T-helper 1 cell treated with Interleukin-12 subunit alpha and Interleukin-12 subunit beta and Interleukin-4 antibody, amounts not matched to agents 30 μg/mL and 1 μg/mL, for 36 hours (primary cell): ENCODE results near the gene TMTC1.
A peak's percentile ranks its signal among the peaks of the same experiment; 100 is the strongest.
"Not testable (repeated sequence)": the region's sequence is repeated elsewhere in the genome, so short reads cannot be mapped to it uniquely, and the experiment has no call there.

Source experiments
- H3K27ac Mint-ChIP-seq: one replicate; pipeline ENCODE4 v1.8.0; 2021; ENCODE audit warnings: mild to moderate bottlenecking, mixed read lengths
- H3K27me3 Mint-ChIP-seq: one replicate; pipeline ENCODE4 v1.8.0; 2021; ENCODE audit warnings: low read depth, mixed read lengths
- H3K36me3 Mint-ChIP-seq: one replicate; pipeline ENCODE4 v1.8.0; 2021; ENCODE audit warnings: low read depth, mixed read lengths
- H3K4me1 Mint-ChIP-seq: one replicate; pipeline ENCODE4 v1.8.0; 2021; ENCODE audit warnings: low read depth, mixed read lengths
- H3K4me3 Mint-ChIP-seq: one replicate; pipeline ENCODE4 v1.8.0; 2021; ENCODE audit warnings: mild to moderate bottlenecking, moderate library complexity, mixed read lengths
- H3K9me3 Mint-ChIP-seq: one replicate; pipeline ENCODE4 v1.8.0; 2021; ENCODE audit warnings: mixed read lengths

Gene TMTC1

DNA sequence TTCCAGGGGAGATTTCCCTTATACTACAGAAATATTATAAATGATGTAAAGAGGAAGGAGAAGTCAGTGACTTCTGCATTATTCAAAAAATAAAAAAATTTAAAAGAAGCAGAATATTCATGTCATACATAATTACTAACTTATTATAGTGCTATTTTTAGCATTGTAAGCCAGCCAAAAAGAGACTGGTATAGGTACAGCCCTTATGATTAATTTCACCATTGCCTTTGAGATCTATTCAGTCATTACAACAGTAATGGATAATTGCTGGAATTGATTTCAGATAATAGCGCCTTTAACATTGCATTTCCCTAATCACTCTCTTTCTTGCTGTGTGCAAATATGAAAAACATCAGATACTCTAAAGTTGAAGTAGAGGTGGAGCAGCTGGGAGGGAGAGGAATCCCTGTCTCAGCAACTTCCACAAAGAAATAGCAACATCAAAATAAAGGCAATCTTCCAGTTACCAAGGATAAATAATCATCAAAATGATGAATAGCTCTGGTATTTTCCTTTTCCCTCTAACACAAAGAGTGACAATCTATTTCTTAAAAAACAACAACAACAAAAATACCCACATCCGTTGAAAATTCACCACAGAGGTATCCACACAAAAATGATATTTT lies 214.5 kb downstream of the TMTC1 start:
- Mint-ChIP-seq H3K4me3 (no peak overlapping the region), H3K27me3 (no peaks in the 10 kb centered on the region), H3K9me3 (no peaks in the 10 kb centered on the region), H3K4me1 (peaks cover 2% of the 10 kb centered on the region), H3K36me3 (no peaks in the 10 kb centered on the region), H3K27ac (no peak overlapping the region)

- Mint-ChIP-seq H3K27me3 (no peaks in the 10 kb centered on the region), H3K4me1 (peaks cover 7% of the 10 kb centered on the region), H3K36me3 (no peaks in the 10 kb centered on the region), H3K9me3 (no peaks in the 10 kb centered on the region), H3K4me3 (no peak overlapping the region), H3K27ac (no peak overlapping the region)
Observed at GRCh38 chr12:29566441-29566840, 217.3 kb downstream of the TMTC1 start.

DNA sequence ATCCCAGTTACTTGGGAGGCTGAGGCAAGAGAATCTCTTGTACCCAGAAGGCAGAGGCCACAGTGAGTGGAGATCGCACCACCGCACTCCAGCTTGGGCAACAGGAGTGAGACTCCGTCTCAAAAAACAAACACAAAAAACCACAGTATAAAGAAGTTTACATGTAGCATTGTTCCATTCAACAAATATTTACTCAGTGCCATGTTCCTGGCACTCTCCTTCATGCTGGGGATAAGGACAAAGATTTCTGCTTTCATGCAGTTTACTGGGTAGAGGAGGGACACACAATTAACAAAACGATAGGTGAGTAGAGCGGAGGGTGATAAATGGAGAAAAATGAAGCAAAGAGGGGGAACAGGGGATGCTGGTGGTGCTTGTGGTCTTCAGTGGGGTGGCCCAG lies 218.0 kb downstream of the TMTC1 start:
- Mint-ChIP-seq H3K4me1 (peaks cover 7% of the 10 kb centered on the region), H3K27me3 (no peaks in the 10 kb centered on the region), H3K4me3 (no peak overlapping the region), H3K36me3 (no peaks in the 10 kb centered on the region), H3K9me3 (no peaks in the 10 kb centered on the region), H3K27ac (no peak overlapping the region)

DNA sequence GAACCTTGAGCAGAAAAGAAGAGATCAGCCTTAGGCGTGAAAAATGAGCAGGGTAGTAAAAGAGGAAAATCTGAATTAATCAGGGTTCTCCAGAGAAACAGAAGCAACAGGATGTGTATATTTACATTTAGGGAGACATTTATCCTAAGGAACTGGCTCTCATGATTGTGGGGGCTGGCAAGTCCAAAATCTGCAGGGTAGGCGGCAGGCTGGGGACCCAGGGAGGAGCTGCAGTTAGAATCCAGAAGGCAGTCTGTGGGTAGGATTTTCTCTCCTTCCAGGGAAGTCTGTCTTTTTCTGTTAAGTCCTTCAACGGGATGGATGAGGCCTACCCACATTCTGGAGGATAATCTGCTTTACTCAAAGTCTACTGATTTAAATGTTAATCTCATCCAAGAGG lies 218.8 kb downstream of the TMTC1 start:
- Mint-ChIP-seq H3K27ac (no peak overlapping the region), H3K36me3 (no peaks in the 10 kb centered on the region), H3K4me3 (no peak overlapping the region), H3K4me1 (peaks cover 7% of the 10 kb centered on the region), H3K27me3 (no peaks in the 10 kb centered on the region), H3K9me3 (no peaks in the 10 kb centered on the region)

DNA sequence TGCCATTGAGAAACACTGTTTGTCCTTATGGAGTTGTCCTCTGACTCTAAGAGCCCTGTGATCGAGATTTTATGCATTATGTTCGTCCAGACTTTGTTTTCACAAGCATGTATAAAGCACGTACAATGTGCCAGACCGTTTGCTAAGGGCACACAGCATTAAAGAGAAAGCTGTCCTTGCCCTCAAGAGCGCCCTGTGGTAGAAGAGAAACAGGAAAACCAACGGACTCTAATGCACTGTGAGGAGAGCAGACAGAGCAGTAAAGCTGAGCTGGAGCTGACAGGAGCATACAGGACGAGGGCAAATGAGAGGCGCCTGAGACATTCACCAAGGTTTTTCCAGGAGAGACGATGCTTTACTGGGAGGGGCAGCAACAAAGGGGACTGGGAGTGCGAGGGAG lies 220.1 kb downstream of the TMTC1 start:
- Mint-ChIP-seq H3K4me1 (peaks cover 7% of the 10 kb centered on the region), H3K27ac (no peak overlapping the region), H3K9me3 (no peaks in the 10 kb centered on the region), H3K4me3 (peak overlapping the region; percentile 64), H3K36me3 (no peaks in the 10 kb centered on the region), H3K27me3 (no peaks in the 10 kb centered on the region)

- H3K9me3 Mint-ChIP-seq, result no peaks in the 10 kb centered on the region
- no peaks in the 10 kb centered on the region for H3K27me3 Mint-ChIP-seq
- H3K27ac Mint-ChIP-seq, result no peak overlapping the region
- peaks cover 7% of the 10 kb centered on the region for H3K4me1 Mint-ChIP-seq
- no peak overlapping the region for H3K4me3 Mint-ChIP-seq
- no peaks in the 10 kb centered on the region for H3K36me3 Mint-ChIP-seq
Observed at GRCh38 chr12:29563071-29563470, 220.7 kb downstream of the TMTC1 start.

DNA sequence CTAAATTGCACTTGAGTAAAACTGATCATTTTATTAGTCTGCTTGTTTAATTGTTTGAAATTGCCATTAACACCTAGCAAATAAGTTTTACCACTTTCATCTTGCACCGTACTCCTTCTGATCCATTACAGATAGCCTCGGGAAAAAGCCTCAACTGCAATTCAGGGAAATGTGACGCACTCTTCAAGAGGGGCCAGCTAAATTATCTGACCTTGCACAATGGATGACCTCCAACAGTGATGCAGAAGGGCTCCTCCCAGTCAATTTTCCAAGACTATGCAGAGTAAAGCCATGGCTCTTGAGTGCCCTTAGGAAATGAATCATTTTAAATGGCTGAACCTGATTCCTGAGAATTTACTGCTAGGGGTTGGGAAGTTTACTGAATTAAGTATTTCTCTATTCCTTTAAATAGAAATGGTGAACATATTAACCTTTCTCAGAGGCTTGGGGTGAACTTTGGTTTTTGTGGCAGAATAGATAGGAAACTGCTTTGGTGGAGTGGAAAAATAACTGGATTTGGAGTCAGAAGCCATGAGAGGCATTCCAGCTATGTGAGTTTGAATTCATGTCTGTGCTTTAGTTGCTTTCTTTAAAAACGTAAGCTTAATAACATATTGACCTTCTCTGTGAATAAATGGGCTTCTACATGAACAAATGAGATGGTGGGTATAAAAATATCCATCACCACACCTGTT lies 221.5 kb downstream of the TMTC1 start:
- no peak overlapping the region for H3K27ac Mint-ChIP-seq
- H3K27me3 Mint-ChIP-seq, result peaks cover 3% of the 10 kb centered on the region
- H3K4me3 Mint-ChIP-seq, result no peak overlapping the region
- H3K36me3 Mint-ChIP-seq, result no peaks in the 10 kb centered on the region
- H3K9me3 Mint-ChIP-seq, result no peaks in the 10 kb centered on the region
- peaks cover 7% of the 10 kb centered on the region for H3K4me1 Mint-ChIP-seq

GRCh38 chr12:29561664-29562071 lies 222.1 kb downstream of the TMTC1 start:
- Mint-ChIP-seq H3K9me3 (no peaks in the 10 kb centered on the region), H3K4me1 (peaks cover 7% of the 10 kb centered on the region), H3K36me3 (no peaks in the 10 kb centered on the region), H3K27ac (no peak overlapping the region), H3K4me3 (no peak overlapping the region), H3K27me3 (peaks cover 3% of the 10 kb centered on the region)

DNA sequence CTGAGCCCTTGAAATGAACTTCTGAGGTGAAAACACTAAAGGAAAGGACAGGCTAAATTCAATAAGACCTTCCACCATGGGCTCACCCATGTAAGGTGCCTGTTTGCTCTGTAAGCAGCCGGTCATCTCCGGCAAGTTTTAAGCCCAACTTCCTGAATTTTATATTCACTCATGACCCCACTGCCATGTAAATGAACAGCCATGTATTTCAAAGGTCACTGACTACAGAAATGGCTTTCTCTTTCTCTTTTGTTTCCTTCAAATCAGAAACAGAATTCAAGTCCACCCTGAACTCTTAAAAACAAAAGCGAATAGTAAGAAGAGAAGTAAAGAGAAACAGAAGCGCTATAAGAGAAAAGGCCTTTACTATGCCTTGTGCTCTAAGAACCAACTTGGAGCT lies 224.5 kb downstream of the TMTC1 start:
- peaks cover 5% of the 10 kb centered on the region for H3K4me1 Mint-ChIP-seq
- H3K27me3 Mint-ChIP-seq, result peaks cover 3% of the 10 kb centered on the region
- no peak overlapping the region for H3K4me3 Mint-ChIP-seq
- H3K9me3 Mint-ChIP-seq, result peaks cover 3% of the 10 kb centered on the region
- H3K36me3 Mint-ChIP-seq, result no peaks in the 10 kb centered on the region
- H3K27ac Mint-ChIP-seq, result no peak overlapping the region

DNA sequence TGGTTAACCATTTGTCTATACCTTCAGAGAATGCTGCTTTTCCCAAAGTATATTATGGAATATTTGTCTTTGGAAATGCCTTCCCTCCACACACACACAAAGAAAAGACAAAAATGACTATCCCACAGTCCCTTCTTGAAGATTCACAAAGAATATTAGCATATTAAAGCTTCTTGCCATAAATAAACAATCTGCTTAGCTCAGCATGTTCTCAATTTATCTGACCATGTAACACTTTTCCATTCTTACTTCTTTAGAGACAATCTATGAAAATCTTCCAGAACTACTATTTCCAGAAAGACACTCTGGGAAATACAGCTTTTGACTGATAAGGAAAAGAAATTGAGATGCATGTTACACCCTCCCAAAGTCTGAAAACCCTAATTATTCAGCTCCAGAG lies 227.4 kb downstream of the TMTC1 start:
- Mint-ChIP-seq H3K27ac (no peak overlapping the region), H3K9me3 (peaks cover 3% of the 10 kb centered on the region), H3K27me3 (peaks cover 3% of the 10 kb centered on the region), H3K36me3 (no peaks in the 10 kb centered on the region), H3K4me1 (no peaks in the 10 kb centered on the region), H3K4me3 (no peak overlapping the region)

DNA sequence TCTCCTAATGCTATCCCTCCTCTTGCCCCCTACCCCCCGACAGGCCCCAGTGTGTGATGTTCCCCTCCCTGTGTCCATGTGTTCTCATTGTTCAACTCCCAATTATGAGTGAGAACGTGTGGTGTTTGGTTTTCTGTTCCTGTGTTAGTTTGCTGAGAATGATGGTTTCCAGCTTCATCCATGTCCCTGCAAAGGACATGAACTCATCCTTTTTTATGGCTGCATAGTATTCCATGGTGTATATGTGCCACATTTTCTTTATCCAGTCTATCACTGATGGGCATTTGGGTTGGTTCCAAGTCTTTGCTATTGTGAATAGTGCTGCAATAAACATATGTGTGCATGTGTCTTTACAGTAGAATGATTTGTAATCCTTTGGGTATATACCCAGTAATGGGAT lies 228.3 kb downstream of the TMTC1 start:
- H3K27me3 Mint-ChIP-seq, H3K27ac Mint-ChIP-seq, H3K4me1 Mint-ChIP-seq, H3K36me3 Mint-ChIP-seq, H3K9me3 Mint-ChIP-seq, H3K4me3 Mint-ChIP-seq: not testable (repeated sequence)

GRCh38 chr12:29552994-29553748 lies 230.6 kb downstream of the TMTC1 start:
- H3K27me3 Mint-ChIP-seq, result peaks cover 3% of the 10 kb centered on the region
- no peaks in the 10 kb centered on the region for H3K36me3 Mint-ChIP-seq
- no peaks in the 10 kb centered on the region for H3K4me1 Mint-ChIP-seq
- H3K27ac Mint-ChIP-seq, result no peak overlapping the region
- no peak overlapping the region for H3K4me3 Mint-ChIP-seq
- H3K9me3 Mint-ChIP-seq, result peaks cover 3% of the 10 kb centered on the region

GRCh38 chr12:29552324-29552927 lies 231.3 kb downstream of the TMTC1 start:
- peaks cover 7% of the 10 kb centered on the region for H3K27me3 Mint-ChIP-seq
- H3K4me3 Mint-ChIP-seq, result no peak overlapping the region
- H3K4me1 Mint-ChIP-seq, result no peaks in the 10 kb centered on the region
- H3K27ac Mint-ChIP-seq, result no peak overlapping the region
- H3K36me3 Mint-ChIP-seq, result no peaks in the 10 kb centered on the region
- peaks cover 3% of the 10 kb centered on the region for H3K9me3 Mint-ChIP-seq

- Mint-ChIP-seq H3K9me3 (peaks cover 3% of the 10 kb centered on the region), H3K27ac (no peak overlapping the region), H3K4me3 (no peak overlapping the region), H3K36me3 (no peaks in the 10 kb centered on the region), H3K4me1 (no peaks in the 10 kb centered on the region), H3K27me3 (peaks cover 10% of the 10 kb centered on the region)
Observed at GRCh38 chr12:29551812-29552211, 231.9 kb downstream of the TMTC1 start.

DNA sequence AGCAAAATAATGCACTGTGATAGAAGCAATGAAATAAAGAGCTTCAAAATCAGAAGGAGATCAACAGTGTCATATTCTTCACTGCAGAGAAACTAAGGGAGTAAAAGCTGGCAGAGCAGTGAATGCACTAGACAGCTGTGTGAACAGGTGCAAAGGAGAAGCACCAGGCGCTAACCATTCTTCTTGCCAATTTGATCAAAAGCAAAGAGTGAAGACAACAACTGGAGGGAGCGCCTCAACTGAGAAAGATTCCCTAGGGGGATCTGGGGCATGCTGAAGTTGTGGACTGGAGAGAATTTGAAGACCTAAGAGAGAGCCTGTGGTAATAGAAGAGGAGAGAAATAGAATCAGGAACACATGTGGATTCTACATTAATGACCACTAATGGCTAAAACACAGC lies 235.9 kb downstream of the TMTC1 start:
- no peaks in the 10 kb centered on the region for H3K9me3 Mint-ChIP-seq
- no peak overlapping the region for H3K4me3 Mint-ChIP-seq
- no peaks in the 10 kb centered on the region for H3K4me1 Mint-ChIP-seq
- H3K27ac Mint-ChIP-seq, result no peak overlapping the region
- H3K27me3 Mint-ChIP-seq, result peaks cover 10% of the 10 kb centered on the region
- H3K36me3 Mint-ChIP-seq, result no peaks in the 10 kb centered on the region
